HG02798 (cell line): Measurements from ENCODE around the gene AHCYL1.

Experiments used
- ATAC-seq: cut with Tn5 transposase; IDR thresholded peaks from one replicate; pipeline ENCODE4 v1.9.1; 2021; ENCODE audit warnings: mild to moderate bottlenecking; ENCODE audit not compliant: unreplicated experiment, poor library complexity

Gene AHCYL1

GRCh38 chr1:110033421-110033820 is 48.9 kb downstream of the AHCYL1 start:
- ATAC-seq: no peak

- ATAC-seq: no peak
Measured at GRCh38 chr1:110034040-110034450, 49.5 kb downstream of the AHCYL1 start.

DNA sequence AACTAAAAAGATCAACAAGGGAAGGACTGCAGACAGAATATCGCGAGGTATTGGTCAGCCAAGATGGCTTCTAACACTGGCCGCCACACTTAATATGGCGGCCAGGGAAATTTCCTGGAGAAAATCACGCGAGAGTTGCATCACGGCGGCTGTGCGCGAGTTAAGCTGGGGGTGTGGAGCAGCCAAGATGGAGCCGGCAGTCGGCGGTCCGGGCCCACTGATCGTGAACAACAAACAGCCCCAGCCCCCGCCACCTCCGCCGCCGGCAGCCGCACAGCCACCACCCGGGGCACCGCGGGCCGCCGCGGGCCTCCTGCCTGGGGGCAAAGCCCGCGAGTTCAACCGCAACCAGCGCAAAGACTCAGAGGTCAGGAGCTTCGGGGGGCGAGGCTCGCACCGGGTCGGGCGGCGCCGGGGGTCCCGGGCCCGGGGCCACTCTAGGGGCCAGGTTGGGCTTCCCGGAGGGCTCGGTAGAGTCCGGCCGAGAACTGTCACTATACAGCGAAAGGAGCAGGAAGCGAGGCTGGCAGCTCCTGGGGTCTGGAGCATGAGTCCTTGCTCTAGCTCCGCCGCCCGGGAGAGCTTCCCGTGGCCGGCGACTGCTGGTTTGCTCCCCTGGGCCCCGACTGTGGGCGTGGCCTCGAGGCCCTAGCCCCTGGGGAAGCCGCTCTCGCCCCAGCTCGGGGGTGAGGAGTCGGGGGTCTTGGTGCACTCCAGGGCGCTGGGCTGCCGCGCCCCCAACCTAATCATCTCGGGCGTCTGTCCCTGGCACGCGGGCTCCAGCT is 50.1 kb downstream of the AHCYL1 start, which contains the start of gene STRIP1:
TSS of gene STRIP1 (plus strand) at position 174 of the 785 bp plus-strand sequence. CDS start at position 188, 14 bp downstream.
- peak; percentile 88 for ATAC-seq

GRCh38 chr1:110035236-110035752 is 50.7 kb downstream of the AHCYL1 start:
- no peak for ATAC-seq

GRCh38 chr1:110038271-110038670 is 53.7 kb downstream of the AHCYL1 start:
- no peak for ATAC-seq

GRCh38 chr1:110039641-110040040 is 55.1 kb downstream of the AHCYL1 start:
- ATAC-seq: no peak

- ATAC-seq: no peak
Measured at GRCh38 chr1:110040548-110040947, 56.0 kb downstream of the AHCYL1 start.

GRCh38 chr1:110043016-110043415 is 58.5 kb downstream of the AHCYL1 start:
- no peak for ATAC-seq

GRCh38 chr1:110047463-110047862 is 62.9 kb downstream of the AHCYL1 start:
- no peak for ATAC-seq

GRCh38 chr1:110048240-110048639 is 63.7 kb downstream of the AHCYL1 start:
- ATAC-seq: no peak

DNA sequence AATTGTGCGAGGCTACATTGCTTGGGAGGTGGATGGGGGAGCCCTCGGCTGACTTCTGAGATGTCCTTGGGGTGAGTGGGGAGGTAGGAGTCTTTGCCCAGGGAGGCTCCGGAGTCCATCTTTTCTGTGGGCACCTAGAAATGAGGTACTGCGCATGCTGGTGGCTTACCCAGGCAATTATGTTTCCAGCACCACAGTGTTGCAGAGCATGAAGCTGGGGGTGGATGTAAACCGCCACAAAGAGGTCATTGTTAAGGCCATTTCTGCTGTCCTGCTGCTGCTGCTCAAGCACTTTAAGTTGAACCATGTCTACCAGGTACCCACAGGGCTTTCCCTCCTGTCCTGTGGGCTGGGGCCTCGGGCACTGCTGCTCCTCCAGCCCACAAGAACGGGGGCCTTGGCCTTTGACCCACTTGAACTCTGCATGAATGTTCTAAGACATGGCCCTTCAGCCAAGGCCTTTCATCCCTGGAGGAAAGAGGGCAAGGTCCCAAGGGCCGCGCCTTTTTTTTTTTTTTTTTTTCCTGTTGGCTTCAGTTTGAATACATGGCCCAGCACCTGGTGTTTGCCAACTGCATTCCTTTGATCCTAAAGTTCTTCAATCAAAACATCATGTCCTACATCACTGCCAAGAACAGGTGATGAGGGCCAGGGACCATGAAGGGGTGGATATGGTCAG is 64.5 kb downstream of the AHCYL1 start:
- ATAC-seq: no peak

DNA sequence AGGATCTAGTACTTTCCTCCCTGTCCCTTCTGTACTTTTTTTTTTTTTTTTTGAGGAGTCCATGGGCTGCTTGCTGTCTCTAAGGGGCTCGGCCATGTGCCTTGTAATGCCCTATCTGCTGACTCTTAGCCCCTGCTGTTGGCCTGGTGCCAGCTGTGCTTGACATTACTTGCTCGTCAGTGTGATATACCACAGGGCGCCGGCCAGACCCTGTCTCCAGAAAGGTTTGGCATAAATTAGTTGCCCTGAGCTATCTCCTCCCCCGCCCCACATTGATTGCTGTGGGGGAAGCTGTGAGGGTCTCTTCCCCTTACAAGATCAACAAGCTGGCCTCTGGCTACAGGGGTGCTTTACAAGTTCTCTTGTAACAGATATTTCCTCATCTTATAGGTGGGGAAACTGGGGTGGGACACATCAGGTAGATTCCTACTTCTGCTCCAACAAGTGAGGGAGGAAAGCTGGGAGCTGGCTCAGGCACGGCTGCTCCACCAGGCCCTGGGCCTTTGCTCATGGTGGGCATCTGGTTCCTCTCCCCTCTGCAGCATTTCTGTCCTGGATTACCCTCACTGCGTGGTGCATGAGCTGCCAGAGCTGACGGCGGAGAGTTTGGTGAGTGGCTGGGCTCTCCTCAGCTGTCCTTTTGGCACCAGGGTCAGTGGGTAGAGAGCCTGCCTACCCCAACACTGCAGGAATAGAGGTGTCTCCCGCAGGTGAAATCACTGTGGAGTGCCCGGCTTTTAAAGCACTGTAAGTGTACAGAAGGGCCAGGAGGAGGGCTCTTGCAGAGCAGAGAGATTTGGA is 65.4 kb downstream of the AHCYL1 start:
- no peak for ATAC-seq

DNA sequence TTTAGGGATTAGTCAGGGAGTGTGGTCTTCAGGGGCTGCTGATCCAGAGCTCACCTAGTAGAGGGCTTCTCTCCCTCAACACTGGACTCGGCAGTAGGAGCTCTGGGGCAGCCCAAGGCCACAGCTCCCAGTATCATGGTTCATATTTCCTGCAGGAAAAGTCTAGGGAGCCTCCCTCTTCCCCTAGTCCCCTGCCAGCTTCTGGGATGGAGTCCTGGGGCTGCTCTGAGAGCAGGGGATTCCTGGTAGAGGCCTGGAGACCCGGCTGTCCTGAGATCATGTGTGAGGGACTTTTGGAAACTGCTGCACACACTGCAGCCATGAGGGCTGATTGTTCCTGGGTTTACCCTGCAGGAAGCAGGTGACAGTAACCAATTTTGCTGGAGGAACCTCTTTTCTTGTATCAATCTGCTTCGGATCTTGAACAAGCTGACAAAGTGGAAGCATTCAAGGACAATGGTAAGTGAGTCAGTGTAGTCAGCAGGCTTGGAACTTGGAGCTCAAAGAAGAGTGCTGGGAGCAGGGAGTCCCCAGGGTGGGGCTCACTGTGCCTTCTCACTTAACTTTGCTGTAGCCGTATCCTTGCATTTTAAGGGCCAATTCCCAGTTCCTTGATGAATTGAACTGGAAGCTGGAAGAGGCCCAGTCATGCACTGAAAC is 66.2 kb downstream of the AHCYL1 start:
- no peak for ATAC-seq

GRCh38 chr1:110051262-110051648 is 66.7 kb downstream of the AHCYL1 start:
- no peak for ATAC-seq

GRCh38 chr1:110053552-110054428 is 69.2 kb downstream of the AHCYL1 start:
- ATAC-seq: peak; percentile 50

DNA sequence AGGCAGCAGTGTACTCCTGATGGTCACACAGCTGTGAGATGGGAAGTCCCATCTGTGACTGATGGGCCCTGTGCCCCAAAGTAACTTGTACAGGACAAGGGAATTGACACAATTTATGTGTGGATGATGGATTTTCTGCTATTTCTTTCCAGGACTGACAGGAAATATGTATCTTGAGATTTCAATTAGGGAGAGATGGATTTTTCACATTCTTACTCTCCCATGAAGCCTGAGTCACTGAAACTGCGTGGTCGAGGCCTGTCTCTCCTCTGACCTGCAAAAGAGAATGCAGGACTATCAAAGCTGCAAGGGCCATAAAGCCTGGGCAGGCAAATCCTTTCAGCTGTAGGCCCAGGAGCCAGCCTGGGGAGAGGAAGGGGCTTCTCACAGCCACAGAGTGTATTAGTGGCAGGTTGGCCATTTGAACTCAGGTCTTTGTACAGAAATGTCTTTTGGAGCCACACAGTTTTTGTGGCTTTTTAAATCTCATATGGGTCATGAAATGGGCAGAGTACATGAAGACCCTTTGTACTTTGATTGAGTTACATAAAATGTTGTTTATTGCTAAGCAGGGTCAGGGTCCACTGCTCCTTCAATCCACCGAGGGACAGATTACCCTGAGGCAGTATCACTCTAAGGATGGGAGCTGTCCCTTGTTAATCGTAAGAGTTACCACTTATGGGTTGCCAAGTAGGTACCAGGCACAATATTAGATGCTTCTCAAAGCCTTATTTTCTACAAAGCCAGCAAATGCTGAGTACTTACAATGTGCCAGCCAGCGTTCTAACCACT is 71.1 kb downstream of the AHCYL1 start:
- no peak for ATAC-seq

- ATAC-seq: no peak
Measured at GRCh38 chr1:110056285-110056683, 71.7 kb downstream of the AHCYL1 start.

- ATAC-seq: no peak
Measured at GRCh38 chr1:110056776-110057175, 72.2 kb downstream of the AHCYL1 start.
